Endothelial cell of hepatic sinusoid (primary cell): ENCODE results near the gene RAB9B.
"Not testable (repeated sequence)": the region's sequence is repeated elsewhere in the genome, so short reads cannot be mapped to it uniquely, and the experiment has no call there.

Experiments used
- in situ Hi-C: cut with HindIII; loops from 2 replicates; pipeline ENCODE4 v1.10.0; 2017; ENCODE audit warnings: low sequenced_read_pairs

RAB9B gene

GRCh38 chrX:103831803-103832544 lies at the start of gene RAB9B:
Gene RAB9B, minus strand, starts transcription at chrX:103832257. Its CDS starts 6,473 bp downstream, at chrX:103825784.
- in situ Hi-C loops, result no loop called here

GRCh38 chrX:103879339-103879738 lies 47.3 kb upstream of the RAB9B start:
- in situ Hi-C loops, result no loop called here

GRCh38 chrX:103878466-103879122 lies 46.5 kb upstream of the RAB9B start:
- in situ Hi-C loops, result no loop called here

DNA sequence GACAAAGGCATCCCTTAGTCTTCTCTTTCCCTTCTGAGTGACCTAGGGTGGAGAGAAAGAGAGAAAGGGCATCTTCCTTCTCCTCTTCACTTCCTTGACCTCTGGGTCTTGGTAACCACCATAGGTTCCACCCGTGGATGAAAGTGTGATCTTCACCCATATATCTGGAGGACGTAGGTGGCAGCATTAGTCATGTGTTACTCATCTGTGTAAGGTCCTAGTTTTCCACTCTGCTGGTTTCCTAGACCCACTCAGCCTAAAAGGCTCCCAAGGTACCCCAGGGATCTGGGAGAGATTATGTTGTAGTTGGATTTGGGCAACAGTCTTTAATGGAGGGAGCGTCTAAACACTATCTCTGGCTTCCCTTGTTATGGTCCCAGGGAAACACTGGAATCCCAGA lies 45.5 kb upstream of the RAB9B start:
- in situ Hi-C loops, result no loop called here

DNA sequence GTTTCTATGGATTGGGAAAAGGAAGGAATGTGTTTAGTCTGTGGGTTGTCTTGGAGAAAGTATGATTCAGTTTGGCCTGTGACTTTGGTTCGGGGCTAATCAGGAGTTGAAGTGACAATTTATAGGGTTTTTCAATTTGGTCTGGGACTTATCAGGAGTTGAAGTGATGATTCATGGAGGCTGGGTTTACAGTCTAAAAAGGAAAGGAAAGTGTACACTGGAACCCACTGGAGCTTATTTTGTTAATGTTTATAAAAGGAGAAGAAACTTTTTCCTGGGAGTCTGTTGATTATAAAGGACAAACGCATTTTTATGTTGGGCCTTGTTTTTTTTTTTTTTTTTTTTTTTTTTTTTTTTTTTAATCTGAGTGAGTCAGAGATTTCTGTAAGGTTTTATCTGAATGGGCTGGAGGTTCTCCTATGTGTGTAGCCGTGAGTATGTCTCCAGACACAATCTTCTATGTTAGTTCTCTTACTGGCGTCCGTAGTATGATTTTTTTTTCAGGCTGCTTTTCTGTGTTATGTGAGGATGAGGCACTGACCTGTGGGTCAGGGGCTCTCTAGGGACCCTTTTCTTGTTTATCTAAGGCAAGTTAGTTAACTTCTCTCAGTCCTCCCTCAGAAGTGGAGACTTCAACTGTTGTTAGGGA lies 33.0 kb upstream of the RAB9B start:
- in situ Hi-C loops, result no loop called here

DNA sequence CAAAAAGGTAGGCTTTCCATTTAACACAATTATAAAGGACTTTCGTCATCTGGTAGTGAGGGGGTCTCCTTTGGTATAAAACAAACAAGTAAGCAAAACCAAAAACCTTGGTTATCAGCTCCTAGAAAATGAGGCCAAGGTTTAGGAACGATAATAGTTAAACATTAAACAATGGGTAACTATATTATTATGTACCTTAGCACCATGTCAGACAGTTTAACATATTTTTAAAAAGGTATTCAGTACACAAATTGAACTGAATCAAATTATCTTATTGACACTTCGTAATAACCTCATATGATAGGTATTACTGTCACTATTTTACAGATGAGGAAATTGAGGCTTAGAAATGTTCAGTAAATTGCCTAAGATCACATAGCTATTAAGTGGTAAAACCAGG lies 32.1 kb upstream of the RAB9B start:
- in situ Hi-C loops, result no loop called here

DNA sequence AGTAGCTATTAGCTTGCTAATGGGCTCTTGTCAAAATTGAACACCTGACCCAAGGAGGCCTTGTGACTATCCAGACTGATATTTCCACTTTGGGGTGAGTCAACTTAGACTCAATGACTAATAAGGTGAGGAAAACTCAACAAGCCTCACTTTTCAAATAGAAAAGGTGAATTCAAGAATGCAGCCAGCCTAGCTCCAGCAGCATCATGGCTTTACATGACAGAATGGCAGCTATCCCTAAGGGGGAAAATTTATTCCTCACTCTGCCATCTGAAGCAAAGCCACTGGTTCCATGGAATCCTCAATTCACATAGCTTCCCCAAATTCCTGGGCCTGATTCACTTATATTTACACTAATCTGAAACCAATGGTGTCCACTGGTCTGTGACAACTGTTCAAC lies 29.1 kb upstream of the RAB9B start:
- in situ Hi-C loops, result no loop called here

- in situ Hi-C loops, result no loop called here
Measured at GRCh38 chrX:103849558-103849957, 17.5 kb upstream of the RAB9B start.

DNA sequence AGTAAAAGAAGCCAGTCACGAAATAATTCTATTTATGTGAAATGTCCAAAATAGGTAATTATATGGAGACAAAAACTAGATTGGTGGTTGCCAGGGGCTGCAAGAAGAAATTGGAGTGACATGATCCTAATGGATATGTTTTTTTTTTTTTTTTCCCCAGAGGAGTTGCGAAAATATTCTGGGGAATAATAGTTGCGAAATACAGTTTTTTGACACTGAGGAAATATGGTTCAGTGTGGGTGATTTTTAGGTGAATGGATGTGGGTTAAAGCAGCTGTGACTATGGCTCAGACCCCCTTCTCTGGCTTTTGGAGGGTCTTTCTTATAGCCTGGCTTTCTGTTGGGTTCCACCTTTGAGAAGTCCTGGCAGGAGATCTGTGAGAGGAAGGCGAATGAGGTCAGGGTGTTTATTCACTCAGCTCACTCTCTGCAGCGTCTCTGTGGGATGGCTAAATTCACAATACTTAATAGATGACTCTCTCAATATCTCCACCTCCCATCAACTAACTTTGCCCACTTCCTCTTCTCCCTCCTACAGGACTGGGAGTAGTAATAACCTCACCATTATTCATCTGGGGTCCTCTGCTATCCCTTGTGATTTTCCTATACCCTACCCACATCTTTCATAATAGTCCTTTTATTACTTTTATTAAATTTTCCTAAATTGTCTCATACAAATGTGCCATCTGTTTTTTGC lies 15.3 kb upstream of the RAB9B start:
- in situ Hi-C loops, result no loop called here

- in situ Hi-C loops, result no loop called here
Measured at GRCh38 chrX:103846386-103846785, 14.3 kb upstream of the RAB9B start.

- in situ Hi-C loops, result no loop called here
Measured at GRCh38 chrX:103845165-103845653, 13.2 kb upstream of the RAB9B start.

DNA sequence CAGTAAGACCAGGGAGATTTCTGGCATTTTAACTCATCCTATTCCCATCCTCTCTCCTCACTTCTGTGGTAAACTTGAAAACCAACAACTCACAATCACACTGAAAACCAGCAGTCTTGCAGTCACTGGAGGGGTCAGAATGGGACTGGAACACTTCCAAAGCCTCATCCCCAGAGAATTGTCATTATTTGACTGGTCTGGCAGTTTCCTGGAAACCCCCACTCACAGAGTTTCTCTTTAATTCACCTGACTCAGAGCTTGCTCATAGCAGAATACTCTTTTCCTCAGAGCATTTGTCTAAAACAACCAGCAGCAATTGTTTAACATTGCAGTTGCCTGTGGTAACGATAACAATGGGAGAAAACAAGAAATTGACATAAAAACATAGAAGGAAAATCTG lies 7.3 kb upstream of the RAB9B start:
- in situ Hi-C loops, result no loop called here

- in situ Hi-C loops, result no loop called here
Measured at GRCh38 chrX:103831342-103831802, 685 bp downstream of the RAB9B start.

GRCh38 chrX:103830848-103831247 lies 1.2 kb downstream of the RAB9B start:
- in situ Hi-C loops, result no loop called here

GRCh38 chrX:103828529-103828928 lies 3.5 kb downstream of the RAB9B start:
- in situ Hi-C loops, result no loop called here

GRCh38 chrX:103825881-103826280 lies 6.2 kb downstream of the RAB9B start:
- in situ Hi-C loops, result no loop called here

DNA sequence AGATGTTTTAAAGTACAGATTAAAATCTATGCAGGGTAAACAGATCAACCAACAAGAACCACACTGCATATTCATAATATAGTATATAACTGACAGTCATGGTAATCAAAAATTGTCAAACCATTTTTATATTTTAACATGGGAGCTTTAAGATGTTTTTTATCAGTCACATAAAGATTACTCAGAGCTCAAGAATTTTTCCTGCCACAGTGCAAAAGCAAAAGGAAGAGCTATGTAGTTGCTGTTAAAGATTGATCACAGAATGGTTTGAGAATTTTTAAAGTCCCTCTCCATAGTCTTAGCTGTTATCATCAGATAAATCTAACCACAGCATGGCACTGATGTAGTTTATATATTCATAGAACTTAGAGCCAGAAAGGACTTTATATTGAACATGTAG lies 8.5 kb downstream of the RAB9B start:
- in situ Hi-C loops, result no loop called here

DNA sequence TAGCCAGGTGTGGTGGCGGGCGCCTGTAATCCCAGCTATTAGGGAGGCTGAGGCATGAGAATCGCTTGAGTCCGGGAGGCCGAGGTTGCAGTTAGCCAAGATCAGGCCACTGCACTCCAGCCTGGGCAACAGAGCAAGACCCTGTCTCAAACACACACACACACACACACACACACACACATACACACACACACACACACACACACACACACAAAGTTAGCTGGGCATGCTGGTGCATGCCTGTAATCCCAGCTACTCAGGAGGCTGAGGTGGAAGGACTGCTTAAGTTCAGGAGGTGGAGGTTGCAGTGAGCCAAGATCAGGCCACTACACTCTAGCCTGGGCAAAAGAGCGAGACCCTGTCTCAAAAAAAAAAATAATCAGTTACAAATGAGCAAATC lies 11.3 kb downstream of the RAB9B start:
- in situ Hi-C loops, result not testable (repeated sequence)

GRCh38 chrX:103818842-103819619 lies 13.0 kb downstream of the RAB9B start:
- in situ Hi-C loops, result no loop called here

GRCh38 chrX:103817502-103817901 lies 14.6 kb downstream of the RAB9B start:
- in situ Hi-C loops, result no loop called here
